GM19099 (cell line): ENCODE data around the gene TMEM45B.
A peak's percentile ranks its signal among the peaks of the same experiment; 100 is the strongest.

Experiments
- POLR2A ChIP-seq: IDR thresholded peaks from 3 replicates; pipeline ENCODE4 v1.6.1; 2011; ENCODE audit warnings: low read depth; ENCODE audit not compliant: insufficient read length; ENCODE audit errors: extremely low read depth

TMEM45B gene

GRCh38 chr11:129895126-129896041 lies 79.7 kb downstream of the TMEM45B start, which contains the start of gene NFRKB:
NFRKB (minus strand) TSS chr11:129895578; CDS start chr11:129892849, 2,729 bp downstream.
- peak; percentile 69 for TF ChIP-seq POLR2A

GRCh38 chr11:129896062-129896461 lies 80.4 kb downstream of the TMEM45B start:
- TF ChIP-seq POLR2A: no peak

GRCh38 chr11:129905402-129905801 lies 89.8 kb downstream of the TMEM45B start:
- no peak for TF ChIP-seq POLR2A
